ENCODE data around the gene OR1K1.
"Not testable (repeated sequence)": the region's sequence is repeated elsewhere in the genome, so short reads cannot be mapped to it uniquely, and the experiment has no call there.

Gene OR1K1

GRCh38 chr9:122814545-122814944 lies 14.6 kb downstream of the OR1K1 start:
- DNase-seq: no peak

- DNase-seq: no peak
These were observed 15.6 kb downstream of the OR1K1 start for GRCh38 chr9:122815544-122815943.

- peak; percentile 36 for DNase-seq
These were observed 16.4 kb downstream of the OR1K1 start for GRCh38 chr9:122816163-122816867.

- DNase-seq: no peak
These were observed 19.4 kb downstream of the OR1K1 start for GRCh38 chr9:122819326-122819725.

GRCh38 chr9:122819791-122820489 lies 20.0 kb downstream of the OR1K1 start:
- no peak for DNase-seq

GRCh38 chr9:122820490-122820845 lies 20.5 kb downstream of the OR1K1 start:
- no peak for DNase-seq

- peak; percentile 85 for DNase-seq
These were observed 21.5 kb downstream of the OR1K1 start for GRCh38 chr9:122821278-122821943.

GRCh38 chr9:122822056-122822455 lies 22.1 kb downstream of the OR1K1 start:
- no peak for DNase-seq

- no peak for DNase-seq
These were observed 23.0 kb downstream of the OR1K1 start for GRCh38 chr9:122822938-122823337.

GRCh38 chr9:122827761-122828093 lies 27.8 kb downstream of the OR1K1 start:
- DNase-seq: no peak

GRCh38 chr9:122828965-122829284 lies 29.0 kb downstream of the OR1K1 start:
- DNase-seq: not testable (repeated sequence)

GRCh38 chr9:122832194-122832593 lies 32.3 kb downstream of the OR1K1 start:
- no peak for DNase-seq

GRCh38 chr9:122835313-122835731 lies 35.4 kb downstream of the OR1K1 start:
- DNase-seq: no peak

GRCh38 chr9:122837266-122837850 lies 37.4 kb downstream of the OR1K1 start:
- no peak for DNase-seq

GRCh38 chr9:122838441-122838840 lies 38.5 kb downstream of the OR1K1 start:
- DNase-seq: not testable (repeated sequence)

GRCh38 chr9:122841501-122841900 lies 41.6 kb downstream of the OR1K1 start:
- DNase-seq: no peak

GRCh38 chr9:122844137-122844536 lies 44.2 kb downstream of the OR1K1 start:
- no peak for DNase-seq

- no peak for DNase-seq
These were observed 45.2 kb downstream of the OR1K1 start for GRCh38 chr9:122845116-122845515.

GRCh38 chr9:122846371-122846940 lies 46.5 kb downstream of the OR1K1 start:
- DNase-seq: no peak

- no peak for DNase-seq
These were observed 48.5 kb downstream of the OR1K1 start for GRCh38 chr9:122848256-122848943.
